Stimulated activated memory B cell treated with anti-CD40 and anti-IgM and Interleukin-4, amounts not matched to agents 10 μg/mL and 1 μg/mL and 100 μg/mL, for 72 hours (primary cell): ENCODE measurements around the gene PEX11G.
A peak's percentile ranks its signal among the peaks of the same experiment; 100 is the strongest.

Source experiments
- ATAC-seq: fragments of 150-1000 bp; cut with Tn5 transposase; 2 replicates; pipeline ENCODE4 v1.10.0; 2021
- H3K27ac Mint-ChIP-seq: one replicate; pipeline ENCODE4 v1.8.0; 2022; ENCODE audit warnings: mild to moderate bottlenecking, mixed read lengths
- H3K27me3 Mint-ChIP-seq: one replicate; pipeline ENCODE4 v1.8.0; 2022; ENCODE audit warnings: mixed read lengths
- H3K36me3 Mint-ChIP-seq: one replicate; pipeline ENCODE4 v1.8.0; 2022; ENCODE audit warnings: mixed read lengths
- H3K4me1 Mint-ChIP-seq: one replicate; pipeline ENCODE4 v1.8.0; 2022; ENCODE audit warnings: mixed read lengths
- H3K4me3 Mint-ChIP-seq: one replicate; pipeline ENCODE4 v1.8.0; 2022; ENCODE audit warnings: mild to moderate bottlenecking, moderate library complexity, mixed read lengths
- H3K9me3 Mint-ChIP-seq: one replicate; pipeline ENCODE4 v1.8.0; 2022; ENCODE audit warnings: mixed read lengths

Gene PEX11G

GRCh38 chr19:7488736-7489353 is at the start of gene PEX11G:
TSS of gene PEX11G (minus strand) at chr19:7489035. CDS start at chr19:7489010, 25 bp downstream.
- no peaks in the 10 kb centered on the region for H3K9me3 Mint-ChIP-seq
- peak; percentile 97 for ATAC-seq
- no peaks in the 10 kb centered on the region for H3K4me1 Mint-ChIP-seq
- peak within 1 kb of the TSS; percentile 76 for H3K27ac Mint-ChIP-seq
- H3K36me3 Mint-ChIP-seq, result no peaks in the 10 kb centered on the region
- H3K27me3 Mint-ChIP-seq, result peaks cover 11% of the 10 kb centered on the region
- peak within 1 kb of the TSS; percentile 79 for H3K4me3 Mint-ChIP-seq

- ATAC-seq, result peak; percentile 2
- H3K27ac Mint-ChIP-seq, result peak overlapping the region; percentile 90
- peaks cover 36% of the 10 kb centered on the region for H3K4me1 Mint-ChIP-seq
- no peaks in the 10 kb centered on the region for H3K9me3 Mint-ChIP-seq
- H3K27me3 Mint-ChIP-seq, result no peaks in the 10 kb centered on the region
- H3K36me3 Mint-ChIP-seq, result peaks cover 24% of the 10 kb centered on the region
- peak overlapping the region; percentile 95 for H3K4me3 Mint-ChIP-seq
Observed at GRCh38 chr19:7535998-7536695, 47.3 kb upstream of the PEX11G start.

- no peaks in the 10 kb centered on the region for H3K9me3 Mint-ChIP-seq
Observed at GRCh38 chr19:7535047-7535997, 46.5 kb upstream of the PEX11G start, which contains the start of gene PNPLA6. TSS of gene PNPLA6 (plus strand) at chr19:7535717. CDS start at chr19:7535789, 72 bp downstream.

GRCh38 chr19:7534531-7535046 is 45.8 kb upstream of the PEX11G start:
- peaks cover 24% of the 10 kb centered on the region for H3K36me3 Mint-ChIP-seq
- ATAC-seq, result peak; percentile 48
- no peaks in the 10 kb centered on the region for H3K9me3 Mint-ChIP-seq
- H3K4me3 Mint-ChIP-seq, result peak overlapping the region; percentile 95
- peaks cover 36% of the 10 kb centered on the region for H3K4me1 Mint-ChIP-seq
- H3K27me3 Mint-ChIP-seq, result no peaks in the 10 kb centered on the region
- H3K27ac Mint-ChIP-seq, result peak overlapping the region; percentile 90

More at GRCh38 chr19:7535047-7535997, 46.5 kb upstream of the PEX11G start, which contains the start of gene PNPLA6:
- H3K27me3 Mint-ChIP-seq, result no peaks in the 10 kb centered on the region
- H3K4me3 Mint-ChIP-seq, result peak within 1 kb of the TSS; percentile 95
- ATAC-seq, result peak; percentile 86
- peaks cover 36% of the 10 kb centered on the region for H3K4me1 Mint-ChIP-seq
- peak within 1 kb of the TSS; percentile 90 for H3K27ac Mint-ChIP-seq
- H3K36me3 Mint-ChIP-seq, result peaks cover 21% of the 10 kb centered on the region

GRCh38 chr19:7533925-7534480 is 45.2 kb upstream of the PEX11G start:
- H3K27me3 Mint-ChIP-seq, result no peaks in the 10 kb centered on the region
- peak overlapping the region; percentile 90 for H3K27ac Mint-ChIP-seq
- H3K4me1 Mint-ChIP-seq, result peaks cover 36% of the 10 kb centered on the region
- peak overlapping the region; percentile 95 for H3K4me3 Mint-ChIP-seq
- H3K9me3 Mint-ChIP-seq, result no peaks in the 10 kb centered on the region
- peak; percentile 70 for ATAC-seq
- H3K36me3 Mint-ChIP-seq, result peaks cover 30% of the 10 kb centered on the region

GRCh38 chr19:7533281-7533885 is 44.5 kb upstream of the PEX11G start:
- Mint-ChIP-seq H3K27ac (peak overlapping the region; percentile 90), H3K27me3 (no peaks in the 10 kb centered on the region), H3K36me3 (peaks cover 26% of the 10 kb centered on the region), H3K9me3 (no peaks in the 10 kb centered on the region), H3K4me1 (peaks cover 36% of the 10 kb centered on the region), H3K4me3 (peak overlapping the region; percentile 95)
- ATAC-seq, result no peak

- Mint-ChIP-seq H3K36me3 (peaks cover 31% of the 10 kb centered on the region), H3K9me3 (no peaks in the 10 kb centered on the region), H3K4me3 (no peak overlapping the region), H3K4me1 (peaks cover 18% of the 10 kb centered on the region), H3K27me3 (no peaks in the 10 kb centered on the region), H3K27ac (no peak overlapping the region)
- ATAC-seq, result no peak
Observed at GRCh38 chr19:7529610-7530490, 41.0 kb upstream of the PEX11G start.

GRCh38 chr19:7529246-7529600 is 40.4 kb upstream of the PEX11G start:
- no peak for ATAC-seq
- Mint-ChIP-seq H3K4me1 (peaks cover 12% of the 10 kb centered on the region), H3K27ac (no peak overlapping the region), H3K9me3 (no peaks in the 10 kb centered on the region), H3K36me3 (peaks cover 31% of the 10 kb centered on the region), H3K4me3 (no peak overlapping the region), H3K27me3 (no peaks in the 10 kb centered on the region)

GRCh38 chr19:7528522-7529245 is 39.8 kb upstream of the PEX11G start:
- ATAC-seq, result no peak
- H3K36me3 Mint-ChIP-seq, result peaks cover 31% of the 10 kb centered on the region

GRCh38 chr19:7528192-7528519 is 39.3 kb upstream of the PEX11G start:
- Mint-ChIP-seq H3K9me3 (no peaks in the 10 kb centered on the region), H3K27me3 (no peaks in the 10 kb centered on the region), H3K27ac (no peak overlapping the region), H3K4me3 (no peak overlapping the region), H3K4me1 (peaks cover 9% of the 10 kb centered on the region), H3K36me3 (peaks cover 31% of the 10 kb centered on the region)
- no peak for ATAC-seq

More at GRCh38 chr19:7528522-7529245, 39.8 kb upstream of the PEX11G start:
- Mint-ChIP-seq H3K4me3 (no peak overlapping the region), H3K27ac (no peak overlapping the region), H3K27me3 (no peaks in the 10 kb centered on the region), H3K4me1 (peaks cover 9% of the 10 kb centered on the region), H3K9me3 (no peaks in the 10 kb centered on the region)

GRCh38 chr19:7527516-7528191 is 38.8 kb upstream of the PEX11G start:
- Mint-ChIP-seq H3K9me3 (no peaks in the 10 kb centered on the region), H3K4me1 (peaks cover 8% of the 10 kb centered on the region), H3K27ac (no peak overlapping the region), H3K4me3 (no peak overlapping the region), H3K36me3 (peaks cover 31% of the 10 kb centered on the region), H3K27me3 (no peaks in the 10 kb centered on the region)
- no peak for ATAC-seq

GRCh38 chr19:7526059-7526929 is 37.5 kb upstream of the PEX11G start:
- H3K4me1 Mint-ChIP-seq, result peaks cover 17% of the 10 kb centered on the region
- ATAC-seq, result no peak
- H3K4me3 Mint-ChIP-seq, result no peak overlapping the region
- no peaks in the 10 kb centered on the region for H3K27me3 Mint-ChIP-seq
- peaks cover 31% of the 10 kb centered on the region for H3K36me3 Mint-ChIP-seq
- no peak overlapping the region for H3K27ac Mint-ChIP-seq
- H3K9me3 Mint-ChIP-seq, result no peaks in the 10 kb centered on the region
